ENCODE measurements around the gene MYH11.

GRCh38 chr16:15764112-15764511, 92.7 kb downstream of the MYH11 start:
- TF ChIP-seq EP300 (IDR thresholded peaks at IDR 0.05) (no peak), POLR2A (IDR thresholded peaks at IDR 0.05) (no peak)
- TF ChIP-seq, protein P1, sequence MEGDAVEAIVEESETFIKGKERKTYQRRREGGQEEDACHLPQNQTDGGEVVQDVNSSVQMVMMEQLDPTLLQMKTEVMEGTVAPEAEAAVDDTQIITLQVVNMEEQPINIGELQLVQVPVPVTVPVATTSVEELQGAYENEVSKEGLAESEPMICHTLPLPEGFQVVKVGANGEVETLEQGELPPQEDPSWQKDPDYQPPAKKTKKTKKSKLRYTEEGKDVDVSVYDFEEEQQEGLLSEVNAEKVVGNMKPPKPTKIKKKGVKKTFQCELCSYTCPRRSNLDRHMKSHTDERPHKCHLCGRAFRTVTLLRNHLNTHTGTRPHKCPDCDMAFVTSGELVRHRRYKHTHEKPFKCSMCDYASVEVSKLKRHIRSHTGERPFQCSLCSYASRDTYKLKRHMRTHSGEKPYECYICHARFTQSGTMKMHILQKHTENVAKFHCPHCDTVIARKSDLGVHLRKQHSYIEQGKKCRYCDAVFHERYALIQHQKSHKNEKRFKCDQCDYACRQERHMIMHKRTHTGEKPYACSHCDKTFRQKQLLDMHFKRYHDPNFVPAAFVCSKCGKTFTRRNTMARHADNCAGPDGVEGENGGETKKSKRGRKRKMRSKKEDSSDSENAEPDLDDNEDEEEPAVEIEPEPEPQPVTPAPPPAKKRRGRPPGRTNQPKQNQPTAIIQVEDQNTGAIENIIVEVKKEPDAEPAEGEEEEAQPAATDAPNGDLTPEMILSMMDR (IDR thresholded peaks at IDR 0.05) = no peak
